NCI-H1105 (cell line): ENCODE results near the gene TMEM220.
"Not testable (repeated sequence)": the region's sequence is repeated elsewhere in the genome, so short reads cannot be mapped to it uniquely, and the experiment has no call there.

Experiments used
- DNase-seq: peaks from one replicate; lab custom pipeline; 2025; lab: John Stamatoyannopoulos, UW

Gene TMEM220

GRCh38 chr17:10728331-10728892 is 1.4 kb downstream of the TMEM220 start:
- DNase-seq = no peak

- DNase-seq = no peak
These were observed 2.6 kb downstream of the TMEM220 start for GRCh38 chr17:10727192-10727591.

GRCh38 chr17:10726196-10726595 is 3.6 kb downstream of the TMEM220 start:
- no peak for DNase-seq

- DNase-seq = no peak
These were observed 4.6 kb downstream of the TMEM220 start for GRCh38 chr17:10725262-10725661.

- DNase-seq = no peak
These were observed 5.2 kb downstream of the TMEM220 start for GRCh38 chr17:10724546-10725195.

GRCh38 chr17:10718547-10718946 is 11.3 kb downstream of the TMEM220 start:
- no peak for DNase-seq

- DNase-seq = no peak
These were observed 13.6 kb downstream of the TMEM220 start for GRCh38 chr17:10716218-10716617.

- DNase-seq = no peak
These were observed 16.5 kb downstream of the TMEM220 start for GRCh38 chr17:10713318-10713717.

- no peak for DNase-seq
These were observed 24.1 kb downstream of the TMEM220 start for GRCh38 chr17:10705727-10706126.

- DNase-seq = no peak
These were observed 27.2 kb downstream of the TMEM220 start for GRCh38 chr17:10702574-10702973.

- no peak for DNase-seq
These were observed 30.0 kb downstream of the TMEM220 start for GRCh38 chr17:10699856-10700255.

- no peak for DNase-seq
These were observed 31.6 kb downstream of the TMEM220 start for GRCh38 chr17:10698096-10698818.

- peak; percentile 92 for DNase-seq
These were observed 32.4 kb downstream of the TMEM220 start, which contains the start of the genes ADPRM and SCO1 for GRCh38 chr17:10697092-10698081. ADPRM (plus strand) TSS chr17:10697594; CDS start chr17:10704927, 7,333 bp downstream. SCO1 (minus strand) TSS chr17:10697533; CDS start chr17:10697507, 26 bp downstream.

- not testable (repeated sequence) for DNase-seq
These were observed 33.9 kb downstream of the TMEM220 start for GRCh38 chr17:10695875-10696407.

GRCh38 chr17:10687499-10687898 is 42.3 kb downstream of the TMEM220 start:
- no peak for DNase-seq

- DNase-seq = no peak
These were observed 46.0 kb downstream of the TMEM220 start for GRCh38 chr17:10683853-10684252.

- DNase-seq = no peak
These were observed 47.9 kb downstream of the TMEM220 start for GRCh38 chr17:10681866-10682446.

GRCh38 chr17:10674704-10675103 is 55.1 kb downstream of the TMEM220 start:
- DNase-seq = no peak

- no peak for DNase-seq
These were observed 56.5 kb downstream of the TMEM220 start for GRCh38 chr17:10673312-10673711.

- DNase-seq = no peak
These were observed 61.0 kb downstream of the TMEM220 start for GRCh38 chr17:10668775-10669174.

GRCh38 chr17:10666906-10667305 is 62.9 kb downstream of the TMEM220 start:
- no peak for DNase-seq
